Eye (tissue), 1 donor: ENCODE measurements around the gene COL25A1.

Experiments
- DNase-seq: peaks from one replicate; pipeline ENCODE4 v3.0.0-alpha.2; 2015

COL25A1 gene

GRCh38 chr4:108840426-108840975 lies 462.0 kb downstream of the COL25A1 start:
- DNase-seq: no peak

- DNase-seq: no peak
Observed at GRCh38 chr4:108839333-108839732, 463.1 kb downstream of the COL25A1 start.

- DNase-seq: peak; percentile 25
Observed at GRCh38 chr4:108838451-108838850, 464.0 kb downstream of the COL25A1 start.

GRCh38 chr4:108834835-108835384 lies 467.5 kb downstream of the COL25A1 start:
- peak; percentile 81 for DNase-seq

GRCh38 chr4:108834166-108834834 lies 468.2 kb downstream of the COL25A1 start:
- no peak for DNase-seq

GRCh38 chr4:108833046-108833445 lies 469.4 kb downstream of the COL25A1 start:
- no peak for DNase-seq

GRCh38 chr4:108831886-108832285 lies 470.6 kb downstream of the COL25A1 start:
- peak; percentile 54 for DNase-seq

- DNase-seq: no peak
Observed at GRCh38 chr4:108831291-108831690, 471.2 kb downstream of the COL25A1 start.

GRCh38 chr4:108830509-108831244 lies 471.8 kb downstream of the COL25A1 start:
- DNase-seq: peak; percentile 73

GRCh38 chr4:108829966-108830492 lies 472.4 kb downstream of the COL25A1 start:
- DNase-seq: no peak

GRCh38 chr4:108828620-108829019 lies 473.8 kb downstream of the COL25A1 start:
- DNase-seq: no peak

GRCh38 chr4:108825737-108826136 lies 476.7 kb downstream of the COL25A1 start:
- no peak for DNase-seq

- no peak for DNase-seq
Observed at GRCh38 chr4:108821351-108821930, 481.0 kb downstream of the COL25A1 start.

- peak; percentile 7 for DNase-seq
Observed at GRCh38 chr4:108820492-108821350, 481.7 kb downstream of the COL25A1 start.

GRCh38 chr4:108814326-108814725 lies 488.1 kb downstream of the COL25A1 start:
- no peak for DNase-seq

GRCh38 chr4:108813261-108813660 lies 489.2 kb downstream of the COL25A1 start:
- DNase-seq: no peak

GRCh38 chr4:108811486-108811885 lies 491.0 kb downstream of the COL25A1 start:
- DNase-seq: no peak

- no peak for DNase-seq
Observed at GRCh38 chr4:108810087-108810486, 492.4 kb downstream of the COL25A1 start.

GRCh38 chr4:108804648-108805273 lies 497.7 kb downstream of the COL25A1 start:
- no peak for DNase-seq

- DNase-seq: no peak
Observed at GRCh38 chr4:108799306-108799705, 503.2 kb downstream of the COL25A1 start.

- no peak for DNase-seq
Observed at GRCh38 chr4:108796173-108796572, 506.3 kb downstream of the COL25A1 start.

GRCh38 chr4:108795733-108796132 lies 506.7 kb downstream of the COL25A1 start:
- no peak for DNase-seq
